CD1c-positive myeloid dendritic cell (primary cell): ENCODE data around the gene MAP1B.

ENCODE experiments used
- DNase-seq: peaks from one replicate; pipeline ENCODE4 v3.0.0-alpha.2; 2016; ENCODE audit errors: extremely low spot score

The MAP1B gene

DNA sequence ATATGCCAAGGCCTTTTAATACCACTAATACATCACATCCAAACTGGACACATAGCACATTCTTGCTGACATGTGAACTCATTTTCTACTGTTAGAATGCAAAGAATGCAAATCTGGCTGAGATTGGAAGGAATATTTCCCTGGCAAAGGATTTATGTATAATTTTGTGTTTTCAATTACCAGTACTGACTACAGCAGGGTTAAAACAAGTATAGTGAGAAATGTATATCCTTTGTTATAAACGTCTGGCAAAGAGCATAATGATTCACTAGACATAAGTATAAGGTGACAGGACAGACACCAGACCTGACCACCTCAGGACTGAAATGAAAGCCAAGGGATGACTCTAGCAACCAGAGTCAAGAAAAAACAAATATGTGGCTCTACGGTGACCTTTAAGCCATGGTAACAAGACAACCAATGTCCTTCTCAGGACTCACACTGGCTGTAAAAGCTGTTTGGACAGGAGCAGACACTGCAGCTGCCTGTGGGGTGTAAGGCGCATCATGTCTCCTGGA is 117.7 kb downstream of the MAP1B start:
- DNase-seq: no peak

- no peak for DNase-seq
Observed at GRCh38 chr5:72225741-72226140, 118.5 kb downstream of the MAP1B start.

DNA sequence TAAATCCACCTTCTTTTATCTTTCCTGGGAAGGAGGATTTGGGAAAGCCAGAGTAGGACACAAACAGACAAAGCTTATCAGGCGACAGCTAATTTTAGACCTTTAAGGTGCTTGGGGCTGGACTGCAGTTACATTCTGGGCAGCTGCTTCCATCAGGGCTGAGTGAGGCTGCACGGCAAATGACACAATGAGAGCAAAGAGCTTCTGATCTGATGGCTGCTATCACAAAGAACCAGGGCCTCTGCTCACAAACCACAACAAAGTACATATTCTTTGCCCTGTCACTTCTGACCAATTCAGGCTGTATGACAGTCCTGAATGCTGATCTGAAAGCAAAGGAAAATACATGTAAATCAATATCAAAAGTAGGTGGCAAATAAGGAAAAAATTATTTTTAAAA is 119.7 kb downstream of the MAP1B start:
- no peak for DNase-seq

DNA sequence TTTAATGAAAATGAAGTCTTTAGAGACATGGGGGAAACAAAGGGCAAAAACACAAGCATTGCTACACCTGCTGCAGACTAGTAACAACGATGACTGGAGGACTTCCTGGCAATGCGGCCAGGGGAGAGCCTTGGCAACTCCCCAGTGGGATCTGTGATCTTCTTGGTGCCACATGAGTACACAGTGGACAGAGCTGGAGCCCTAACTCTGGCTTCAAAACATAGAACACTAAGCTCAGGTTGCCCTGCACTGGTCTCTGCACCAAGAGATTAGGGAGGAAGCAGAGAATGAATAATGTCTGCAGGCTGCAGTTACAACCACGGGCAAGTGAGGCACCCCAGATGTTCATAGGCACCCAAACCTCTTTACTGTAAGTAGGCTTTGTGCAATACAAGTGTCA is 121.7 kb downstream of the MAP1B start:
- DNase-seq: no peak

DNA sequence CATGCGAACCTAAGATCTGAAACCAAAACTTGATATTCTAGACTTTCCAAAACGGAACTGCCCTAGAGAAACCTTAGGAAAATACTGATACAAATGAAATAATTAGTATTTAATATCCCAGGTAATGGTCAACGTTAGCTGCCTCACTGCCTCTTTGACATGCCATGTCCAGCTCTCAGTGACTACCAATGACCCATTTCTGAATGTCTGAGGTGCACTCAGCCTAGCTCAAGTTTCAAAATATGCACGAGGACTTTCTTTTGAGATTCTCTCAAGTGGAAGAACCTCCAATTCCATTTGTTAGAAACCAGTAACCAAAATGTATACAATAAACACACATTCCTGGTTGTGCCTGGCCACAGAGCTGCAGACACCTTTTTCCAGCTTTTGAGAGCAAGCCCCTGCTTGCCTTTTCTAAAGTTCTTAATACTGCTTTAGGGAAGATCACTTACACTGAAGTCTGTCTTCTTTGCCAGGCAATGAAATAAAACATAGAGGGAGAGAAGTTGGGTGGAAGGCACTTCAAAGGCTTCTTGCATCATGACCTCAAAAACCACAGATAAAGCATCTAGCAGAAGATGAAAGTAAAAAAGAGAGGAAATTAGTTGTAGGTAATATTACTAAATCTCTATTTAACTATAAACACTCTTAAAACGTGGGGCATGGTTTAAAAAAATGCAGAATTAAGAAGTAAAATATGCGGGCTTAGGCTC is 124.9 kb downstream of the MAP1B start:
- peak; percentile 16 for DNase-seq

DNA sequence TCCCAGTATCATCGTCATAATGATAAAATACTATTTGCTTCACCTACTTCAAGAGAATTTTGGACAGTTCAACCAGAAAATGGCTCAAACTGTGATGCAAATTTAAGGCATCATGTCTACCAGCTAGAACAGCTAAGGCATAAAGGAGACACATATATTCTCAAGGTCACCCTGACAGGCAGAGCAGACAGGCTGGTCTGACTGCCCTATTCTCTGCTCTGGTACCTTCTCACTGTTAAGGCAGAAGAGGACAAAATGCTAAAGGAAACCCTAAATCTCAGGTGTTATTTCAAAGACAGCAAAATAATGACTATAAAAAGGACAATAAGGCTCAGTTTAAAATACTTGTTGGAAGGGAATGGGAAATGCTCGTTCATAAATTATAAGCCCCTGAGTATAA is 125.6 kb downstream of the MAP1B start:
- no peak for DNase-seq

- no peak for DNase-seq
Observed at GRCh38 chr5:72233835-72234234, 126.6 kb downstream of the MAP1B start.

- peak; percentile 41 for DNase-seq
Observed at GRCh38 chr5:72234265-72234700, 127.0 kb downstream of the MAP1B start.

DNA sequence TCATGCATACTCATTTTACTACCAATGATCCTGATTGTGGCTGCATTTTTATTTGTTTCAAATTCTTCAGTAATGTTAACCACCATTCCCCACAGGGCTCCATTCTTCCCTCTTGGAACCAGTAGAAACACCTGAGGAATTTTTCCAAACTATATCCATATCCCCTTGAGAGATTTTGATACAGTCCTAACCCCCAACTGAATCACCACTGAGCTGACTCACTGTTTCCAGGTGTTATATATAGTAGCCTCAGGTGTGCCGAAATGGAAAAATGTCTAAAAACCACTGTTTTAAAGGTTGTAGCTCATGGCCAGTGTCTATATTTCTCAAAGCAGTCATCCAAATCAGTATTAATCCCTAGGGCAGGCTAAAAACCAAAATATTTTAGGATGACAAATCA is 127.6 kb downstream of the MAP1B start:
- DNase-seq: no peak

GRCh38 chr5:72235725-72236124 is 128.4 kb downstream of the MAP1B start:
- no peak for DNase-seq

DNA sequence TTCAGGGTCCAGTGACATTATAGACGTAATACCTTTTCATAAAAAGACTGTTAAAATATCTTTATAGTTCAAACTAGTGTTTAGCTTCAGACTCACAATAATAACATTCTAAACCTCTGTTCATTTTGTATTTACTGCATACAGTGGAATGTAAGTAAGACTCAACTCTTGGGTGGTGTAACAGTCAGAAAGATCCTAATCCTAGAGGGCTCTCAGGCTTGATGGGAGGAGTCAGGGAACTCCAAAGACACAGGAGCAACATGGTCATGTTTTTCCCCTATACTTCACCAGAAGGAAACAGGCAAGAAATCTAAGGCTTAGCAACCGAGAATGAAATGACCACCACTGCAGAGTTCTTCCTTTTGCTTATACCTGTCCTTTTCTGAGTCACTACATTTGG is 130.1 kb downstream of the MAP1B start:
- DNase-seq: no peak

GRCh38 chr5:72237879-72238278 is 130.6 kb downstream of the MAP1B start:
- no peak for DNase-seq

- DNase-seq: no peak
Observed at GRCh38 chr5:72238712-72239445, 131.6 kb downstream of the MAP1B start.

- DNase-seq: no peak
Observed at GRCh38 chr5:72241346-72242003, 134.2 kb downstream of the MAP1B start.

DNA sequence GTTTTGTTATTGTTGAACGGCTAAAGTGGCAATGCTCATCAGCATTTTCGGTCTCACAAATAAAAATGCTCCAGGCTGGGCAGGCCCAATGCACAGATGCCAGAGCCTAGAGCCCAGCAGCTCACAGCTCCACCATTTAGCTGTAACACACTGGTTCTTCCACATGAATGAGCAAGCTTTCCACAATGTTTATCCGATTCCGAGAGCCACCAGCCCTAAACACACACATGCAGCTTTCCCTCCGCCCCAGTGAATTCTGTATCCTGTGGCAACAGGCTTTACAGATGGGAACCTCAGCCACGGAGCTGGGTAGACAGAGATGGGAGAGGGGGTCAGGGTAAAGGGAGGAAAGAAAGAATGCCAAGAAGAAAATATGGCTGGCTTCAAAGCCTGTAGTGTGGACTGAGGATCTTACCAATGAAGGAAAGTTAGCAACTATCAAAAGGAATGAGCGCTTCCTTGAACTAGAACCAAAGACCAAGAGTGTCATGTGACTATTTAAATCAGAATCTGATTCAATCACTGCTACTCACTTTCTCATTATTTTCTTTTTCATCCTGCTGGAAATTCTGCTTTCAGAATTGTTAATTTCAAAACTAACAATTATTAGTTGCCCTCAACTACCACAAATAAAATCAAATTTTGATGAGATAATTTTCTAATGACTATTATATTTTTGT is 135.7 kb downstream of the MAP1B start:
- no peak for DNase-seq

DNA sequence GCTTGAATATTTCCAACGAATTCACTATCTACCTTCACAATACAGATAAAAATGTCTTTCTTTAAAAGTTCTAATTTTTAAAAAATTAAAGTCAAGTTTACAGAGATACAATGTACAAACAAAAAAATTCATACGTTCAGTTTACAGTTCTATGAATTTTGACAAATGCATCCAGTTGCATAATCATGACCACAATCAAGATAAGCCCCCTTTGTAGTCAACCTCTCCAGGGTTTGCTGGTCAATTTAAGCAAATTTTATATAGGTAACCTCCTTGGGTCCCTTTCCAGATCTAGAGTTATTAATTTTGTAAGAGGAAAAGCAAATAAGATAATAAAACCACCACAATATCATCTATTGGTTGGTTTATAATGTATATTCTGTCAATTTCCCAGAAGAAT is 136.4 kb downstream of the MAP1B start:
- DNase-seq: no peak

DNA sequence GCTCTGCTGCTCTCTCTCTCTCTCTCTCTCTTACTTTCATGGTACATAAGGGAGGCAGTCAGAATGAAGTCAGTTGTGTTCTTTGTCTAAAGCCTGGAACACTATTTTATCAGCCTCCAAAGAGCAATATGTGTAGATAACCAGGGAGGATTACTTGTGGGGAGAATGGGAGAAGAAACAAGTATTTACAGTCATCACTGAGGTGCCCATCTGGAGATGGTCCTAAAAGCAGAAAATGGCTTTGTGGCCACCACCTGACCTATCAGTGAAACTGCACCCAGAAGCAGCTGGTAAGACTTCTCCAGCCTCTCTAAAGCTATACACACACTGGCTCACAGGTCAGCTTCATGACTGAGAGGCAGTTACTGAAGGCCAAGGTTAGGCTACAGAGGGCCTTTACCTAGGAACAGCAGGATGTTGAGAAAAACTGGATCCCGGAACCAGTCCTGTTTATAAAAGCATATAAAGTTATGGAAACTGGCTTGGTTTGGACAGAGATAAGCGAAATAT is 137.6 kb downstream of the MAP1B start:
- no peak for DNase-seq

DNA sequence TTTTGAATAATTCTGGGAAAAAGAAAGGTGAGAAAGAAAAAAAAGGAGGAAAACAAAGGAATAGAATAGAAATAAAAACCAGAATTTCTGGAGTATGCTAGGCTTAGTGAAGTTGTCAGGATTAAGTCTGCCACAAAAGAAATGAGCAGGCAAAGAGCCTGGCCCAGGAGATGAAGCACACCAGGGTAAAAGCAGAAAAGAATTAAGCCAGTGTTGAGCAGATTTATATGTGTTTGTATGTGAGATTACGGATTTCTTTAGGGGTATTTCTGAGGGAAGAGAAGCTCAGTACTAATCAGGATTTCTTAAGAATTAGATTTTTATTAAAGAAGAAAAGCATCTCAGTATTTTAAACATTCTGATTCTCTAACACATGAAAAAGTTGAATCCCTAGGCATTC is 138.3 kb downstream of the MAP1B start:
- DNase-seq: no peak

GRCh38 chr5:72245951-72246532 is 138.8 kb downstream of the MAP1B start:
- DNase-seq: no peak

DNA sequence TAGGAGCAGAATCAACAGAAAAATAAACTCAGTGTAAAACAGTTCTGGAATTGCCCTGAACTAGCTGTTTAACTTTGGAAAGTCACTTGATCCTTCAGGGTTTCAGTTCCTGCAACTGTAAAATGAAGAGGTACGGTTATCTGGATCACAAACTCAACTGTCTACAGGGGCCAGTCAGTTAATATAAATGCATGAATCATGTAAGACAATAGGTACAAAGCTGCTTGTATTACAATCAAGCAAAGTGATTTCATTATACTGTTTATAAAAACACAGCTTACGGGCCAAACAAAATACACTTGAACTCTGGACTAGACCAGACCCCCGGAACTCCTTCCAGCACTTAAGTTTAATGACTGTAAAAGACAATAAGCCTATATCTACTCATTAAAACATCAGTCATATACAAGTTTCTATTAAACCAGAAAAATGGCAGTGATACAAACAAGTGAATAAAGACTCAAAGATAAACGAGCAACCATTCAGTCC is 139.7 kb downstream of the MAP1B start:
- no peak for DNase-seq

DNA sequence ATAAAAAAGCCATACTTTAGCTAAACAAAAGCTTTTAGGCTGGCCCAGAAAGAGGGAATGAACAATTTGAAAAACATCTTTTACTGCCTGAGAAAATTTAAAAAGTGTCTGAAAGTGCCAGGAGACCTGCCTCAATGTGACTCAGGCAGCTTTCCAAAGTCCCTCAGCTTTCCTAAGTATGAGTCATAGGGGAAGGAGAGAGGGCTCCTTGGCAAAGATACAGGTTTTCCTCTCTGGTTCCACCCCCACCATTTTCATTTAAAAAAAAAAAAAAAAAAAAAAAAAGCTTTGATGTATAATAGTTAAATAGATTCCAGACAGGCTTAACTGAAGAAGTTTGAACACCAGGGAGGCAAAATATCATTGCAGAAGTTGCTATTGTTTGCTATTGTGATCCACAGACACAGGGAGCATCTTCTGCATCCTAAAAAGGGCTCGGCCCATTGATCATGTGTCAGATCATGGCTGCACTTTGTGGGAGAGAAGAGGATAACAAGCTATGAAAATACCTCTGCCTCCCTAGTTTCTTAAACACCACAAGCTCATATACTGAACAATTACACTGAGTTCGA is 141.2 kb downstream of the MAP1B start:
- DNase-seq: no peak
